Right kidney (tissue), 1 donor: ENCODE results near the gene CREBBP.

Experiments
- DNase-seq: peaks from one replicate; pipeline ENCODE4 v3.0.0-alpha.2; 2016

CREBBP gene

DNA sequence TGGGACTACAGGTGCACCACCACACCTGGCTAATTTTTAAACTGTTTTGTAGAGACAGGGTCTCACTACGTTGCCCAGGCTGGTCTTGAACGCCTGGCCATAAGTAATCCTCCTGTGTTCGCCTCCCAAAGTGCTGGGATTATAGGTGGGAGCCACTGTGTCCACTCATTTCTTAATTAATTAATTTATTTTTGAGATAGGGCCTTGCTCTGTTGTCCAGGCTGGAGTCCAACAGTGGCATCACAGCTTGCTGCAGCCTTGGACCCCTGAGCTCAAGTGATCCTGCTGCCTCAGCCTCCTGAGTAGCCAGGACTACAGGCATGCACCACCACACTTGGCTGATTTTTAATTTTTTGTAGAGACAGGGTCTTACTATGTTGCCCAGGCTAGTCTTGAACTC is 116.1 kb downstream of the CREBBP start:
- no peak for DNase-seq

DNA sequence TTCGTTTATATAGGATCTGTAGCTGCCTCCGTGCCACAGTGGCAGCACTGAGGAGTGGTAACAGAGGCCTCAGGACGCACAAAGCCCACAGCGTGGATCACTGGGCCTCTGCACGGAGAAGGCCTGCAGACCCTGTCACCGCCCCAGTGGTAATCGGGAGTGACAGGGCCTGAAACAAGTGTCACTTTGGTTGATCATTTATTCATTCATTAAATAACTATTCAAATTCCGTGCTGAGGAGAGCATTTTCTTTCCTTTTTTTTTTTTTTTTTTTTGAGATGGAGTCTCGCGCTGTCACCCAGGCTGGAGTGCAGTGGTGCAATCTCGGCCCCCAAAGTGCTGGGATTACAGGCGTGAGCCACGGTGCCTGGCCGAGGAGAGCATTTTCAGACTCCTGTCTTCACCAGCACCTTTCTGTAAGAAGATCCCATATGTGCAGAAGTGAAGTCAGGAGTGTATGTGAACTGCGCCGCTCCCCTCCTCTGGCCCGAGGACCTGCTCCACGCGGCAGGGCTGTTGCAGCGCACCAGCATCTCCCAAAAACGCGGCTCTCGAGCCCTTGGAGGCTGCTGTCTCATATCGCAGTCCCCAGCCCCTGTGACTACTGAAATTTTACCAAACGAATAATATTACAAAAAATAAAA is 118.3 kb downstream of the CREBBP start:
- no peak for DNase-seq

DNA sequence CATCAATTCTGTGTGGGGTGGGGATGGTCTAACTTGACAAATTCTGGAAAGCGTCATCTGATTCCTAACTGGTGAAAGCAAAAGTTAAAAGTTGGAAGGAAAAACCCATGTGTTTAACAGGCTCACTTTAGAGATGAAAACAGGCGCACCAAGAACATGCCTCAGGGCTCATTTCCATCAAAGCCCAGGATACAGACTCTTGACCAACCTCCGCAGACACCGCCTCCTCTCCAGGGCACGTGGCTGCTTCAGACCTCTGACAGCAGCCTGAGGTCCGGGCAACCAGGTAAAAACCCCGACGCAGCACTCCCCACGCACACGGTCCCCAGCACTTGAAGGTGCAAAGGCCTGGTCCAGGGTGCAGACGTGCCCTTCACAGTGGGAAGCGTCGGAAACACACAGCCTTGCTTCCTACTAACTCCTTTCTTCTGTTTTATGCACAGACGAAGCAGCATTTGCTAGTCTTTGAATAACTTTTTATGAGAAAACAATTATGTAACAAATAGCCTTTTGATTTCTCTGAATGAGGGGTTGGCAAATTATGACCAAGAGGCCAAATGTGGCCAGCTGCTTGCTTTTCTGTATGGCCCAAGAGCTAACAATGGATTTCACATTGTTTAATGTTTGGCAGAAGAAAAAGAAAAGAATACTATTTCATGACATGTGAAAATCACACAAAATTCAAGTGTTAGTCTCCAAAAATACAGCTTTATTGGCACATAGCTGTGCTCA is 119.0 kb downstream of the CREBBP start:
- no peak for DNase-seq

DNA sequence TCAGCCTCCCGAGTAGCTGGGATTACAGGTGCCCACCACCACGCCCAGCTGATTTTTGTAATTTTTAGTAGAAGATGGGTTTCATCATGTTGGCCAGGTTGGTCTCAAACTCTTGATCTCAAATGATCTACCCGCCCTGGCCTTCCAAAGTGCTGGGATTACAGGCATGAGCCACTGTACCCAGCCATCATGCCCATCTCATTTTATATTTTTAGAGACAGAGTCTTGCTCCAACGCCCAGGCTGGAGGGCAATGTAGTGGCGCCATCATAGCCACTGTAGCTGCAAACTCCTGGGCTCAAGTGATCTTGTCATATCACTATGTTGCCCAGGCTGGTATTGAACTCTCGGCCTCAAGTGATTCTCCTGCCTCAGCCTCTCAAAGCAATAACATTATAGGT is 120.0 kb downstream of the CREBBP start:
- no peak for DNase-seq

DNA sequence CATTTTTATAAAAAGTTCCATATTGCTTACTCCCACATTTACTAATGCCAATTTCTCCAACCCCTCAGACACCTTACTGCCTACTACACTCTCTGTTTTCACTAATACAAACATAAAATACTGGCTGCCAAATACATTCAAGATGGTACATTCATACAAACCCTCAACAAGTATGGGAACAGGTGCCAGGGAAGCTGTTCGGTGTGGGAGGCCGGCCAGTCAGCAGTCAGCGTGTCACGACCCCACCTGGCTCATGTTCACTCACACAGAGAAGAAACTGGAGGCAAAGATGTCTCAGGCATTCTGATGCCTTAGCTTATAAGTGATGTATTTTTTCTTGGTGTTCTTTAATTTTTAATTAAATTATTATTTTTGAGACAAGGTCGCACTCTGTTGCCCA is 120.8 kb downstream of the CREBBP start:
- no peak for DNase-seq

DNA sequence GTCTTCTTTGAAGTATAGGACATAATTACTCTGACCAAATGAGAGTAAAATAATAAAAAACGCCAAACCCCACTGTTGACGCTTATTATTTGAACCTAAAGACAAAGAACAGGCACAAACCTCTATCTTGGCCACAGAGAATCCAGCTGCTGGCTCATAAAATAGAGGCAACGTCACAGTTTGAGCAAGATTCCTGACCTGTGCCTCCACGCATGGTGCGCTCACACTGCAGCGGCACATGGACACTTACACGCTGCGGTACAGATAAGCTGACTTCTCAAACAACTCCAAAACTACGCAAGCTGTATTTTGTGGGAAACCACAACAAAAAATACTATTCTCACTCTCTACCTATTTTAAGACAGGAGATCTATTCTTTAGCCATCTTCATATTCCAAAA is 124.4 kb downstream of the CREBBP start:
- DNase-seq = no peak

DNA sequence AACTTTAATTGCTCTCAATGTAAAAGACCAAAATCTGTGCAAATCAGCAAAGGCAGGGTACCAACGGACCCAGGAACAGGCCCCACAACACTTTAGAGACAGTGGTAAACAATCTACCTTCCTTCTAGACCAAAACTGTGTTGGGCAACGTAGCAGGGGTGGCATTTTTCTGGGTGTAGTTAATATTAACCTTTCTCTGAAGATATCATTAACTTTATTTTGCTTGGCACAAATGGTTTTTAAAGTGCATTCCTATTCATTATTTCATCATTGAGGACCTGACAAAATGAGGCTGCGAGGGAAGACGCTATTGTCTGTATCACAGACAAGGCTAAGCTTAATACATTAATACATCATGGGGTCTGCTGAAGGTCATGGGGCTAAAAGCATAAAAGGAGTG is 125.3 kb downstream of the CREBBP start:
- DNase-seq = no peak

DNA sequence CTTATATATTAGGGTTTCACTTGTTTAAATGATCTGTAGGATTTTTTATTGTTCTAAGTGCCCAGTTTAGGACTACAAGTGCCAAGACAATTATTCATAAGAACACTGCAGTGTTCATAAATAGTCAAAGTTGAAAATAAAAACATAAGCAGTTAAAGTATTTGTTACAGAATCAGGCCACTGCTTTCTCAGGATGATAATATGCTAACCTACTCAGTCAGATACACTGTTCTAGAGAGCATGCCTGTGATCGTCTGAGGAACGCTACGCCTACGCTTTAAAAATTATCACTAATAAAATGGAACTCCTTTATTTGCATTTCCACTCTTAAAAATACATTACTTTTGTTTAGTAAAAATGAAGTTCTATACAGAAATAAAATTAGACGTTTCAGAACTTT is 125.7 kb downstream of the CREBBP start:
- DNase-seq = no peak

DNA sequence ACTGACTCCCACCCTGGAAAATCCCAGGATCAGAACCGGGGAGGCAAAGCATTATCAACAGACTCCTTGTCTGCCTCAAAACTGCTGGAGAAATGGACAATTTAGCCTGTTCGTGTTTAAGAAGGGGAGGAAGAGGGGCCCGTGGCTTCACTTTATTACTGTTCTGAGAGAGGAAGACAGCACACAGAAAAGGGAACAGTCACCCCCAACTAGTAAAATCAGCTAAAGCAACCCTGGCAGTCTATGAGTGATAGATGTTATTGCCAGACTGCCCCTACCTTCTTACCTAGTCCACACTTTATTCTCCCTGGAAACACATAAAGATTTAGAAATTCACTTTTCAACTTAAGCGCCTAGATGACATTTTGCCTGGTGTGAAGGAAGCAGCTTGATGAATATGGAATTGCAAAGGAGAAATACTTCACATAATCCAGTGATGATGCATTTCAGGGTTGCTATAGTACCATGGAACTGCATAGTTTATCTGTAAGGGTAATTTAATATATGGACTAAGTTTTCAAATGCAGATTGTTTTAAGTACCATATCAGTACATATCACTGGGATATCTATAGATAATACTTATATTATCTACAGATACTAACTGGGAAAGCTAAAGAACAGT is 126.3 kb downstream of the CREBBP start:
- no peak for DNase-seq

DNA sequence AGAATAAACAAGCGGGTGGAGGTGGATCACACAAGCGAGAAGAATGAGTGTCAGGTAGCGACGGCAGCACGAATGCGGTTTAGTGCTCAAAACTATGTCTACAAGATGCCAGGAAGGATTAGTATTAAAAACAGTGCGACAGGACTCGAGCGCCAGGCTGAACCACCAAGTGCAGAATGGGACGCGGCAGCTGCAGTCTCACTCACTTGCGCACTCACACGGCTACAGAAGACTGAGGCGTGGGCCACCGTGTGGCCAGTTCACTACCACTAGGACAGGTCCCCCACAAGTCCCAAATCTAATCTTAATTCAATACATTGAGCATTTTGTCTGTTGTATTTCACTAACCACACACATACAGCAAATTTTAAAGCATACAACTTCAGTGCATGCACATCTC is 127.5 kb downstream of the CREBBP start:
- DNase-seq = no peak

DNA sequence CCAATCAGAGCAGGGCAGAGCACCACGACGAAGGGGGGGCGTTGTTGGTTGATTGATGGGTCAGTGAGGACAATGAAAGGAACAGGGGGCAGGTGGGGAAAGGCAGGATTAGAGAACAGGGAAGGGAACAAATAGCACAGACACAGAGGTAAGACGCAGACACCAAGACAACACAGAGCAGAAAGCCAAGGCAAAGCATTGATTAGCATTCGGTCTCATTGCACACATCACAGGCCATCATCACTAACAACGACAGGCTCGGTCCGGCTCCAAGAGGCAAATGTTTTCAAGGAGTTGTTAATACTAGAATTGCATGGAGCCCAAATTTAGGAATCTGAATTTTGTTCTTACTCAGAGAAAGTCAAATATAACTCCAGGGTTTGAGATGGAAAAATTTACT is 128.6 kb downstream of the CREBBP start:
- DNase-seq = no peak

DNA sequence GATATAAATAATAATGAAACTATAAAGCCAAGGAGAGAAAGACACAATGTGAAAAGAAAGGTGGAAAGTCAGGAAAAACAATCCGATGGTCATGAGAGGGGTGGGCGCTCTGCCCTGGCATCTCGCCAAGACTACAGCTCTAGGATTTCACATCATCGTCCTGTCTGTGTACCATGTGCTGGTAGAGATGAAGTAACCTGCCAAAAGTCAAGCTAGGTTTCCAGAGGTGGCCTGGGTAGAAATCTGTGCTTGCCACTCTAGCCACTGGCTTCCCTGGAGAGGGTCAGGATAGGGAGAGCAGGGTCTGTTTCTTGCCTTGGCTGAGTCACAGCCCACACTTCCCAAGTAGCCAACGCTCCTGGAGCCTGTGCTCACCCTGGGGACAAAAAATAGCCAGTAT is 132.2 kb downstream of the CREBBP start:
- DNase-seq = no peak

DNA sequence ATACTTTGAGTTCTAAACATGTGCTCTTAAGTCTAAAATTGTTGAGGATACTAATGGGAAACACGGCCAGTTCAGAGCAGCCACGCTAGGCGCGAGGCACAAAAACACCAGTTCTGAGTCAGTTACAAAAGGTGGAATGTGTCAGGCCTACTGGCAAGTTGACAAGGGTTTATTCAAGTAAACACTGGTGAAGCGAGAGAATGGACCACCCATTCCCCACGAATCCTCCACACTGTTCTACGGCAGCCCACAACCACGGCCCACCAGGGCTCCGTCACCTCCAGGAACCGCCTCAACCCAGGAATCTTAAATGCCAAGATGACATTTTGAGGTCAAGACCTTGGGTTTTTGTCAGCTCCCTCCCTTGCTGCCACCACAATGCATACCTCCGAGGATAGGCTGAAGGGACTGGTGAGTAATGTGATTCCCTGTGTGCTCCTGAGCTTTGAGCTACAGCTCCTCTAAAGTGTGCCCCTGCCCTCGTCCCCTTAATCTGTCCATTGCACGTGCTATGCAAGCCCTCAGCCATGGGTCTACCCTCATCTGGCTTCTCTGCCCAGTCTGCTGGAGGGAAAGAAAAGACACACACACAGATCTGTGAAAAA is 134.7 kb downstream of the CREBBP start:
- no peak for DNase-seq

DNA sequence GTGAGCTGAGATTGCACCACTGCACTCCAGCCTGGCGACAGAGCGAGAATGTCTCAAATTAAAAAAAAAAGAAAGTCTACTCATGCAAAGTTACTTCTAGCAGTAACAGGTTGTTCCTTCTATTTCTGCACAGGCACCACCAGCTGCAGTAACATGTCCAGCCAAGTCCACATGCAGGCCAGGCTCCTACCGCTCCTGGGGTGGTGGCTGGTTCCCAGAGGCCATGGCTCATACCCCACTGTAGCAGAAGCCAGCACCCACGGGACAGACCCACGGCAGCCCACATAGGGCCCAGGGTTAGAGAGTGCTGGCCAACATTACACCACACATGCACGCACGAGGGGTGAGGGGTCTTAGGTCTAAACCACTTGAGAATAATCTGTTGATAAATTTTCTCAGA is 136.5 kb downstream of the CREBBP start:
- no peak for DNase-seq

DNA sequence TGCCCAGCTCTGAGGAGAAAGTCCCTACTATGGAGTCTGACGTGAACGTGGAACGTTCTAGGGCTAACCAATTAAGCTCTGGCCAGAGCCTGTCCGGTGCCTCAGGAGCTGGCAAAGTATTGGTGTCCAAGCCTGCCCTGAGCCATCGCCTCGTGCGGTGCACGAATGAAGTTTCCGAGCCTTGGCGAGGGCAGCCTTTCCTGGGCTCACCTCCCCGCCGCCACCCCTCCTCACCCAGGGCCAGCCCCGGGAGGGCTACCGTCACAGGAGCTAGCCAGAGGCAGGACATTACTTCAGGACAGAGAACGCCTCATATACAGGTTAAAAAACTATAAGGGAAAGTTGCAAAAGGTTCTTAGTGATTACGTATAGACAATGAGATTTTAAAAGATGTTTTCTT is 139.6 kb downstream of the CREBBP start:
- DNase-seq = no peak

DNA sequence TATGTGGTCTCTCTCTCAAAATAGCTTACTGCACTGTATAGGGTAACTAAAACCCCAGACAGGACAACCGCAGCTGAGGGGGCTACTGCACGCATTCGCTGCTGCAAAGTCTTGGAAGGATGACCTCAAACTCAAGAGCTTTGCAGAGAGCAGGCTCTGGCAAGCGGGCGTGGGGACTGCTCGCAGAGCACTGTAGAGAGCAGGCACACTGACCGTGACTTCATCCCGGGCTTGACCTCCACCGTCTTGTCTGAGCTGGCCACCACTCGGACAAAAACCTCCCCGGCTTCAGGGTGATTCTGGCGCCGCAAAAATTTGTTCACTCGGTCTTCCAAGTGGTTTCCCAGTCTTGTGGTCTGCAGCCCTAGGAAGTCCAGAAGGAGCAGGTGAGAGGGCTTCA is 140.3 kb downstream of the CREBBP start:
- no peak for DNase-seq

DNA sequence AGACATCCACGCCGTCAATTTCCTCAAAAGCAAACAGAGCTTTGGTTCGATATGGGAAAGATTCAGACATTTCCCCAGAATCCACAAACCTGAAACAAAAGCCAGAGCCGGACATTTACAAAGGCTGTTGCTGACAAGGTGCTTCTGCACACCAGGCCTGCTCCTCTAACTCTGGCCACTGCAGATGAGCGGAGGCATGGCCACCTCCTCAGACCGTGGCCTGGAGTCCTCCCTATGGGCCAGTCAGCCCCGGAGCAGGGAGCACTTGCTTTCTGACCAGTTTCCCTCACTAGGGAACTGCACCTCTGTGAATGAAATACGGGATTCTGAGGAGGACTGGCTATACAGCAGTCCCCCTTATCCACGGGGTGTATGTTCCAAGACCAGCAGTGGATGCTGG is 140.9 kb downstream of the CREBBP start:
- DNase-seq = no peak

DNA sequence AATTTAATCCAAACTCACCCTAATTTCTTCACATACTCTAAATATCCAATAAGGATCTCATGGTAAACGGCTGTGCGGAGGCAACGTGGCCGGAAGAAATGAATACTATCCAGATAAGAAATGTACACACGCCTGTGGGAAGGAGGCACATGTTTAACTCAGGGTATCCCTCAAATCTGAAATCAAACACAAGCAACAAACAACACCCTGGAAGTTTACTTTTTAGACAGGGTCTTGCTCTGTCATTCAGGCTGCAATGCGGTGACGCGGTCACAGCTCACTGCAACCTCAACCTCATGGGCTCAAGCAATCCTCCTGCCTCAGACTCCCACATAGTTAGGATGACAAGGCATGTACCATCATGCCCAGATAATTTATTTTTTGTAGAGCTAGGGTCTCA is 142.0 kb downstream of the CREBBP start:
- no peak for DNase-seq

DNA sequence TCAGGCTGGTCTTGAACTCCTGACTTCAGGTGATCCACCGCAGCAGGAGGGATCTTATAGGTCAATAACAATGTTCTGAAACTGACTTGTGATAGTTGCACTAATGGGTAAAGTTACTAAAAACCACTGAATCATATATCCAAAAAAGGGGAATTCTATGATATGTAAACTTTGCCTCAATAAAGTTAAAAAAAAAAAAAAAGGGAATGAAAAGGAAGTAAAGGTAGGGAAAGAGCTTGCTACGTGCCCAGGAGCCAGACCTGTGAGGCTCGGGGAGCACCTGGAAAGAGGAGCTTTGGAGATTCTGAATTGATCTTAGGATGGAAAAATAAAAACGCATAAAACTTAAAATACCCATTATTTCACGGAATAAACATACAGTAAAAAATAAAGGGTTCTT is 142.4 kb downstream of the CREBBP start:
- no peak for DNase-seq

DNA sequence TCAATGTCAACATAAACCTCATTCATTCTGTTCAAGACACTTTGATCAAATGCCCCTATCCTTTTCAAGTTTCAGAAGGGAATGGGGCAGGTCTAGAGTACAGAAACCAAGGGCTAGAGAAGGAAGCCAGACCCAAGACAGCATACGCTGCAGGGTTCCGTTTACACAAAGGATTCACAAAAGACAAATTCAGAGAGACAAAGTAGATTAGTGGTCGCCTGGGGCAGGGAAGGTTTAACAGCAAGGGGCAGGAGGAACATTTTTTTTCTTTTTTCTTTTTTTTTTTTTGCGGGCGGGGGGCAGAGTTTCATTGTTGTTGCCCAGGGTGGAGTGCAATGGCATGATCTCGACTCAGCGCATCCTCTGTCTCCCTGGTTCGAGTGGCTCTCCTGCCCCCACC is 143.3 kb downstream of the CREBBP start:
- DNase-seq = no peak

DNA sequence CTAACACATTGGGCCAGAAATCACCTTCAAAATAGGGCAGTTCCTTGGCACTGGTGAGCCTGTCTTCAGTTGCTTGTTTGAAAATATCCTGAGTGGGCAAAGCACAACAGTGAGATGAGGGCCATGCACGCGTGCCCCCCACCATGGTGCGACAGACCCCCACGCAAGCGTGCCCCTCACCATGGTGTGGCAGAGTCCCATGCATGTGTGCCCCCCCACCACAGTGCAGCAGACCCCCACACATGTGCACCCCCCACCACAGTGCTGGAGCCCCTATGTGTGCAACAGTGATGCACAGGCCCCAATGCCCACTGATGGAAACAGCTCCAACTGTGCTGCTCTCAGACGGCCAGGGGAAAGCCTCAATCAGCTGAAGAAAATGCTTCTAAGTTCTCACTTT is 144.4 kb downstream of the CREBBP start:
- no peak for DNase-seq

DNA sequence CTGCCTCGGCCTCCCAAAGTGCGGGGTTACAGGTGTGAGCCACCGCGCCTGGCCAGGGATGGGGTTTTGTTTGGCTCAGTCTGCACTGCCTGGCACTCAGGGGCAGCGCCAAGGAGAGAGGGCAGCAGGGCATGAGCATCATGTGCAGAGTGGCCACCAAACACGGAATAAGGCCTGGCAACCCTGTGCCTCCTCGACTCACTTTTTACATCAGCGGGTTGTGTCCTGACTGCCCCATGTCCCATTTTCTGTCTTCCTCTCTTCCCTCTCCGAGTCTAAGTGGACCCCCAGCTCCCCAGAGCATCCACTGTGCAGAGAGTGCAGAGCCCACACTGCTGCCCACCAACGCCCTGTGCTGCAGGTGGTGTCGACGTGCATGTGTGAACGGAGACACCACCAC is 145.0 kb downstream of the CREBBP start:
- no peak for DNase-seq

DNA sequence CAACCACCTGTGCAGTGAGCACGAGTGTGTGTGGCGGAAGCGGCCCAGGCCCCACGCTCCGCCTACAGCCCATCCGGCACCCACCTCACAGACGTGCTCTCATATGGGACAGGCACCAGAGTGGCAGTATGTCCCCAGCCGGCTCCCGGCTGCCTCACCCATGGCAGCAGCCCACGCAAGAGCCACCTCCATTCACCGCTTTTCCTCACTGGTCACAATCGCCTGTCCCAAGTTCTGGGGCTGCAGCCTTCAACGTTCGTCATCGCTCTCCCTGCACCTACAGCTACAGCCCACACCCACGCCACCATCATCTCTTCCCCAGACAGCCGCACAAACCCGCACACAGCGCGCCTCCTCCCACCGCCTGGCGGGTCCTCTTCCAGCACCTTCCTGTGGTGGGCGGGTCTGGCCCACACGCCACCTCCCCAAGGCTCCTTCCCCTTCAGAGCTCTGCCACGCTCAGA is 145.7 kb downstream of the CREBBP start:
- DNase-seq = no peak
